Central memory CD8-positive, alpha-beta T cell (primary cell): ENCODE measurements around the gene TRIP10.
"Not testable (repeated sequence)": the region's sequence is repeated elsewhere in the genome, so short reads cannot be mapped to it uniquely, and the experiment has no call there.

Experiments used
- ATAC-seq: fragments of 150-1000 bp; cut with Tn5 transposase; replicated peaks from 2 replicates; pipeline ENCODE4 v1.10.0; 2022; ENCODE audit warnings: mild to moderate bottlenecking, moderate FRiP score, moderate number of reproducible peaks; ENCODE audit not compliant: poor library complexity, severe bottlenecking; ENCODE audit errors: extremely low read depth
- DNase-seq, 2 donors: peaks; one replicate each; pipeline ENCODE4 v3.0.0; 2021; ENCODE audit warnings: low spot score in 2 of 2
- H3K27ac Mint-ChIP-seq: one replicate; pipeline ENCODE4 v1.8.0; 2022; ENCODE audit warnings: low read depth, mild to moderate bottlenecking, moderate library complexity, mixed read lengths
- H3K27me3 Mint-ChIP-seq: one replicate; pipeline ENCODE4 v1.8.0; 2022; ENCODE audit warnings: mixed read lengths
- H3K36me3 Mint-ChIP-seq: one replicate; pipeline ENCODE4 v1.8.0; 2022; ENCODE audit warnings: mild to moderate bottlenecking, moderate library complexity, mixed read lengths; ENCODE audit not compliant: insufficient read depth
- H3K4me1 Mint-ChIP-seq: one replicate; pipeline ENCODE4 v1.8.0; 2022; ENCODE audit warnings: mixed read lengths
- H3K4me3 Mint-ChIP-seq: one replicate; pipeline ENCODE4 v1.8.0; 2022; ENCODE audit warnings: mild to moderate bottlenecking, moderate library complexity, mixed read lengths
- H3K9me3 Mint-ChIP-seq: one replicate; pipeline ENCODE4 v1.8.0; 2022; ENCODE audit warnings: mixed read lengths

TRIP10 gene

GRCh38 chr19:6705931-6706632 lies 33.4 kb upstream of the TRIP10 start:
- ATAC-seq = no peak
- Mint-ChIP-seq H3K9me3 (no peaks in the 10 kb centered on the region), H3K4me3 (no peak overlapping the region), H3K27me3 (peaks cover 37% of the 10 kb centered on the region), H3K36me3 (peaks cover 3% of the 10 kb centered on the region), H3K4me1 (peaks cover 17% of the 10 kb centered on the region), H3K27ac (no peak overlapping the region)
- no peak for DNase-seq

- peaks cover 3% of the 10 kb centered on the region for H3K36me3 Mint-ChIP-seq
- H3K4me3 Mint-ChIP-seq = no peak overlapping the region
- ATAC-seq = no peak
- peaks cover 17% of the 10 kb centered on the region for H3K4me1 Mint-ChIP-seq
- no peak overlapping the region for H3K27ac Mint-ChIP-seq
- H3K27me3 Mint-ChIP-seq = peaks cover 43% of the 10 kb centered on the region
- DNase-seq = no peak
- H3K9me3 Mint-ChIP-seq = no peaks in the 10 kb centered on the region
Observed at GRCh38 chr19:6706633-6706958, 32.9 kb upstream of the TRIP10 start.

GRCh38 chr19:6707011-6707657 lies 32.3 kb upstream of the TRIP10 start:
- no peak for ATAC-seq

GRCh38 chr19:6707658-6708018 lies 31.8 kb upstream of the TRIP10 start:
- Mint-ChIP-seq H3K4me3 (no peak overlapping the region), H3K36me3 (peaks cover 3% of the 10 kb centered on the region), H3K27me3 (peaks cover 44% of the 10 kb centered on the region), H3K9me3 (no peaks in the 10 kb centered on the region), H3K27ac (no peak overlapping the region), H3K4me1 (peaks cover 17% of the 10 kb centered on the region)
- DNase-seq = no peak
- ATAC-seq = no peak

More at GRCh38 chr19:6707011-6707657, 32.3 kb upstream of the TRIP10 start:
- H3K4me1 Mint-ChIP-seq = peaks cover 17% of the 10 kb centered on the region
- DNase-seq = no peak
- H3K27ac Mint-ChIP-seq = no peak overlapping the region
- H3K27me3 Mint-ChIP-seq = peaks cover 44% of the 10 kb centered on the region
- no peak overlapping the region for H3K4me3 Mint-ChIP-seq
- no peaks in the 10 kb centered on the region for H3K9me3 Mint-ChIP-seq
- H3K36me3 Mint-ChIP-seq = peaks cover 3% of the 10 kb centered on the region

- Mint-ChIP-seq H3K27ac (no peak overlapping the region), H3K4me3 (no peak overlapping the region)
Observed at GRCh38 chr19:6708346-6708745, 31.1 kb upstream of the TRIP10 start.

GRCh38 chr19:6708913-6709312 lies 30.6 kb upstream of the TRIP10 start:
- Mint-ChIP-seq H3K27me3 (peaks cover 44% of the 10 kb centered on the region), H3K4me1 (peaks cover 17% of the 10 kb centered on the region)
- H3K27ac Mint-ChIP-seq, H3K4me3 Mint-ChIP-seq, ATAC-seq, H3K36me3 Mint-ChIP-seq, DNase-seq, H3K9me3 Mint-ChIP-seq: not testable (repeated sequence)

More at GRCh38 chr19:6708346-6708745, 31.1 kb upstream of the TRIP10 start:
- Mint-ChIP-seq H3K9me3 (no peaks in the 10 kb centered on the region), H3K36me3 (peaks cover 3% of the 10 kb centered on the region), H3K27me3 (peaks cover 44% of the 10 kb centered on the region), H3K4me1 (peaks cover 17% of the 10 kb centered on the region)
- ATAC-seq (no peak), DNase-seq (no peak)

- DNase-seq (no peak), ATAC-seq (no peak)
- peak overlapping the region; percentile 53 for H3K4me3 Mint-ChIP-seq
- H3K27ac Mint-ChIP-seq = peak overlapping the region; percentile 79
- H3K4me1 Mint-ChIP-seq = peaks cover 17% of the 10 kb centered on the region
- H3K36me3 Mint-ChIP-seq = peaks cover 3% of the 10 kb centered on the region
- H3K9me3 Mint-ChIP-seq = no peaks in the 10 kb centered on the region
- peaks cover 44% of the 10 kb centered on the region for H3K27me3 Mint-ChIP-seq
Observed at GRCh38 chr19:6709549-6709948, 29.9 kb upstream of the TRIP10 start.

GRCh38 chr19:6710273-6711077 lies 29.0 kb upstream of the TRIP10 start:
- ATAC-seq = no peak
- H3K4me3 Mint-ChIP-seq = peak overlapping the region; percentile 53
- peak overlapping the region; percentile 79 for H3K27ac Mint-ChIP-seq

GRCh38 chr19:6711078-6711361 lies 28.5 kb upstream of the TRIP10 start:
- no peak for ATAC-seq
- peaks cover 44% of the 10 kb centered on the region for H3K27me3 Mint-ChIP-seq
- H3K4me1 Mint-ChIP-seq = peaks cover 17% of the 10 kb centered on the region
- no peak for DNase-seq
- no peak overlapping the region for H3K4me3 Mint-ChIP-seq
- peaks cover 3% of the 10 kb centered on the region for H3K36me3 Mint-ChIP-seq
- H3K27ac Mint-ChIP-seq = no peak overlapping the region
- H3K9me3 Mint-ChIP-seq = no peaks in the 10 kb centered on the region

More at GRCh38 chr19:6710273-6711077, 29.0 kb upstream of the TRIP10 start:
- no peaks in the 10 kb centered on the region for H3K9me3 Mint-ChIP-seq
- H3K4me1 Mint-ChIP-seq = peaks cover 17% of the 10 kb centered on the region
- DNase-seq = no peak
- H3K27me3 Mint-ChIP-seq = peaks cover 44% of the 10 kb centered on the region
- peaks cover 3% of the 10 kb centered on the region for H3K36me3 Mint-ChIP-seq

- Mint-ChIP-seq H3K36me3 (peaks cover 3% of the 10 kb centered on the region), H3K9me3 (no peaks in the 10 kb centered on the region), H3K27ac (no peak overlapping the region), H3K4me3 (no peak overlapping the region), H3K4me1 (peaks cover 17% of the 10 kb centered on the region), H3K27me3 (peaks cover 44% of the 10 kb centered on the region)
- no peak for DNase-seq
- ATAC-seq = no peak
Observed at GRCh38 chr19:6711605-6712004, 27.9 kb upstream of the TRIP10 start.

GRCh38 chr19:6712231-6712630 lies 27.2 kb upstream of the TRIP10 start:
- Mint-ChIP-seq H3K9me3 (no peaks in the 10 kb centered on the region), H3K4me3 (no peak overlapping the region), H3K4me1 (peaks cover 18% of the 10 kb centered on the region), H3K36me3 (peaks cover 3% of the 10 kb centered on the region), H3K27ac (no peak overlapping the region), H3K27me3 (peaks cover 44% of the 10 kb centered on the region)
- ATAC-seq = no peak
- no peak for DNase-seq

GRCh38 chr19:6712692-6713670 lies 26.5 kb upstream of the TRIP10 start:
- DNase-seq (no peak), ATAC-seq (no peak)
- no peak overlapping the region for H3K27ac Mint-ChIP-seq
- peaks cover 24% of the 10 kb centered on the region for H3K4me1 Mint-ChIP-seq
- no peak overlapping the region for H3K4me3 Mint-ChIP-seq
- H3K36me3 Mint-ChIP-seq = peaks cover 7% of the 10 kb centered on the region
- H3K9me3 Mint-ChIP-seq = no peaks in the 10 kb centered on the region
- peaks cover 37% of the 10 kb centered on the region for H3K27me3 Mint-ChIP-seq
